Psoas muscle (tissue), 8 donors: ENCODE measurements around the gene FBXL7. TPM values are rescaled to one million over a fixed set of nuclear protein-coding genes. Genes with fewer than 3 reads are reported as not detected.

Source experiments
- ATAC-seq, 4 donors: fragments of 200-7000 bp; cut with Tn5 transposase; one replicate each; pipeline ENCODE4 v1.9.1; 2020; ENCODE audit warnings: moderate library complexity in 3 of 4, mild to moderate bottlenecking in 2 of 4
- DNase-seq, 2 donors: peaks; one replicate each; pipeline ENCODE4 v3.0.0-alpha.2; 2020
- H3K27ac ChIP-seq: fragments of 200-600 bp; one replicate; pipeline ENCODE4 v1.8.0; 2022
- H3K27me3 ChIP-seq, 3 donors: fragments of 200-600 bp in 1 of 3; one replicate each; pipeline versions ENCODE4 v1.6.1 to v1.8.0; 2013 to 2022; ENCODE audit warnings: low read length in 2 of 3, mild to moderate bottlenecking in 2 of 3, moderate library complexity in 1 of 3; ENCODE audit not compliant: insufficient read depth in 3 of 3
- H3K36me3 ChIP-seq, 2 donors: fragments of 200-600 bp in 1 of 2; one replicate each; pipeline versions ENCODE4 v1.6.1 to v1.8.0; 2013 to 2022; ENCODE audit warnings: low read depth in 1 of 2, mild to moderate bottlenecking in 1 of 2, moderate library complexity in 1 of 2; ENCODE audit not compliant: insufficient read depth in 1 of 2
- H3K4me1 ChIP-seq: fragments of 200-600 bp; one replicate; pipeline ENCODE4 v1.8.0; 2022
- H3K4me3 ChIP-seq: fragments of 200-600 bp; one replicate; pipeline ENCODE4 v1.8.0; 2022; ENCODE audit warnings: mild to moderate bottlenecking
- H3K9me3 ChIP-seq: fragments of 200-600 bp; one replicate; pipeline ENCODE4 v1.8.0; 2022
- WGBS, 3 donors: extraction: QIAGEN DNeasy Blood & Tissue Kit; methylation state at CpG; one replicate each; pipeline versions ENCODE4 v1.1.6 to v1.1.7; 2013; 5-methylcytosine and 5-hydroxymethylcytosine counted together
- intact Hi-C, 2 donors: fragments of 100-400 bp; cut with DNase I; formaldehyde crosslinking; loops; one replicate each; pipeline versions ENCODE4 v1.11.0 to v1.14.2; 2022
- polyA plus RNA-seq, 3 donors: library from polyadenylated mRNA; stranded (reverse); fragments of 200-250 nt; gene quantifications; one replicate each; pipeline ENCODE4 v1.2.3, GENCODE V29; 2013
- total RNA-seq, 4 donors: library from RNA; stranded (reverse); fragmentation: NEBNext Ultra II Directional in 2 of 4; extraction: Animal tissue kit (Norgen Biotek cat#: 25700) in 2 of 4; gene quantifications; one replicate each; pipeline versions ENCODE4 v1.2.1 to v1.2.4, GENCODE V29; 2021 to 2023
- TF ChIP-seq, protein P1 (sequence below): fragments of 200-600 bp; IDR thresholded peaks from one replicate; pipeline ENCODE4 v1.8.0; 2022; ENCODE audit warnings: antibody characterized with exemption
- donor health status: healthy with polysubstance abuse.
- donor health status: DM: no; HTN: no; CAD: no; lungs with moderate emphysema.
- donor health status: Bipolar disorder and iron deficiency.
- donor health status: healthy.
- donor health status: DM: yes; HTN: yes; CAD: no.
- donor health status: DM: no; HTN: no; CAD: no.
- donor health status: DM: no; HTN: no; CAD: no.
- donor health status: DM: yes; HTN: yes; CAD: no.

Gene FBXL7
- total and polyA plus RNA-seq, 7 donors: 1.6 to 7.5 (median 2.6) TPM

DNA sequence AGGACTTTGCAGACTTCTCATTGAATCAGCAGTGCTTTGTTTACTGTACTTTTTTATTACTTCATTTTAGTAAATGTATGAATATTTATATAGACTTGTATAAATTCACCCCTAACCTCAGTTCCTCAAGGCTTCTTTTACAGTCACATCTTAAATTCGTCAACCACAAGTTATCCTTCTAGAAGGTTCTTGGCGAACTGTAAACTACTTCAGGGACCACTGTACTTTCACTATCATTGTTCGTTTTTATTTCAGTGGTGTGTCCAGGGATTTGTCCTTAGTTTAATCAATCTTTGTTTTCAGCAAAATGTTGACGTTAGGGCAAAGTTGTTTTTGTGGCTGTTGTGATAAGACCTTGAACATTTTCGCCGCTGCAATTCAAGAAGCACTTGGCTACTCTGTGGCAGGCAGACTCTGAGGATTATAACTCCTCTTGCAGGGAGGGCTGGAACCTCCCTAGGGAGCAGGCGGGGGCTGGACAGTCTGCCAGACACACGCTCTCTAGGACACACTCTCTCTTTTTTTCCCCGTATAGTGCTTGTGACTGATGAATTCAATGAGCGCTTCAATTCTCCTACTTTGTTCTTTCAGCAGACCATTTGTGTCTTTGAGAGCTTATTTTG is 252.8 kb downstream of the FBXL7 start:
- WGBS, 3 donors: 15 to 21% (median 20%) methylated on average over 10 of the region's 10 CpGs
- no peak overlapping the region for H3K27ac ChIP-seq
- peak overlapping the region; percentile 37 for H3K4me3 ChIP-seq
- peak; percentile 41 to 69 for DNase-seq
- intact Hi-C loops: no loop called here
- peak in 1 of 4 donors; percentile 48 for ATAC-seq
- peaks cover 0 to 2% (median 0%) of the 10 kb centered on the region in 3 donors for H3K27me3 ChIP-seq
- H3K36me3 ChIP-seq: no peaks in the 10 kb centered on the region
- TF ChIP-seq, protein P1, sequence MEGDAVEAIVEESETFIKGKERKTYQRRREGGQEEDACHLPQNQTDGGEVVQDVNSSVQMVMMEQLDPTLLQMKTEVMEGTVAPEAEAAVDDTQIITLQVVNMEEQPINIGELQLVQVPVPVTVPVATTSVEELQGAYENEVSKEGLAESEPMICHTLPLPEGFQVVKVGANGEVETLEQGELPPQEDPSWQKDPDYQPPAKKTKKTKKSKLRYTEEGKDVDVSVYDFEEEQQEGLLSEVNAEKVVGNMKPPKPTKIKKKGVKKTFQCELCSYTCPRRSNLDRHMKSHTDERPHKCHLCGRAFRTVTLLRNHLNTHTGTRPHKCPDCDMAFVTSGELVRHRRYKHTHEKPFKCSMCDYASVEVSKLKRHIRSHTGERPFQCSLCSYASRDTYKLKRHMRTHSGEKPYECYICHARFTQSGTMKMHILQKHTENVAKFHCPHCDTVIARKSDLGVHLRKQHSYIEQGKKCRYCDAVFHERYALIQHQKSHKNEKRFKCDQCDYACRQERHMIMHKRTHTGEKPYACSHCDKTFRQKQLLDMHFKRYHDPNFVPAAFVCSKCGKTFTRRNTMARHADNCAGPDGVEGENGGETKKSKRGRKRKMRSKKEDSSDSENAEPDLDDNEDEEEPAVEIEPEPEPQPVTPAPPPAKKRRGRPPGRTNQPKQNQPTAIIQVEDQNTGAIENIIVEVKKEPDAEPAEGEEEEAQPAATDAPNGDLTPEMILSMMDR: no peak
- peaks cover 5% of the 10 kb centered on the region for H3K9me3 ChIP-seq
- no peaks in the 10 kb centered on the region for H3K4me1 ChIP-seq

GRCh38 chr5:15753752-15754151 is 253.8 kb downstream of the FBXL7 start:
- ATAC-seq (no peak), DNase-seq (no peak)
- TF ChIP-seq, protein P1: no peak
- no peak overlapping the region for H3K27ac ChIP-seq
- WGBS, 3 donors: 95 to 96% (median 96%) methylated on average over 1 of the region's 1 CpG
- peaks cover 0 to under 1% (median 0%) of the 10 kb centered on the region in 3 donors for H3K27me3 ChIP-seq
- intact Hi-C loops: no loop called here
- no peaks in the 10 kb centered on the region for H3K36me3 ChIP-seq
- peaks cover 5% of the 10 kb centered on the region for H3K9me3 ChIP-seq
- no peak overlapping the region for H3K4me3 ChIP-seq
- no peaks in the 10 kb centered on the region for H3K4me1 ChIP-seq

- Histone ChIP-seq H3K27me3 (no peaks in the 10 kb centered on the region), H3K36me3 (no peaks in the 10 kb centered on the region), H3K4me1 (no peaks in the 10 kb centered on the region), H3K4me3 (no peak overlapping the region), H3K27ac (no peak overlapping the region), H3K9me3 (peaks cover 5% of the 10 kb centered on the region)
- TF ChIP-seq, protein P1: no peak
- intact Hi-C loops: no loop called here
- 66 to 74% (median 68%) methylated on average over 1 of the region's 1 CpG for WGBS, 3 donors
- ATAC-seq (no peak), DNase-seq (no peak)
Measured at GRCh38 chr5:15757103-15757502, 257.1 kb downstream of the FBXL7 start.

DNA sequence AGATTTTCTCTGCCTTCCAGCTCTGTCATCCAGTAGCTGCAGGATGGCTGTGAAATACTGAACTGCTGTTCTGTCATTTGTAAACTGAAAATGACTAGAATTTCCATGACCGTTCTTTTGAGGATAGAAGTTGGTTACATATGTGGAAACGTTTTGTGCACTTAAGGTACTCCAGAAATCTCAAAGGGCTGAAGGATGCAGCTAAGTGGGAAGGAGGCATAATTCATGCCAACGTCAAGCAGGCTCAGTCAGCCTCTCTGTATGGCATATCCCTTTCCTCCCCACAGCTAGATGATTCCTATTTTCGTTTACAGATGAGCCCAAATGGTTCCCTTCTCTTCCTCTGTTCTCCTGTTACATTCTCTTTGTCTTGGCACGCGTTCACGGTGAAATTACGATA is 257.6 kb downstream of the FBXL7 start:
- ATAC-seq (no peak), DNase-seq (no peak)
- H3K36me3 ChIP-seq: no peaks in the 10 kb centered on the region
- H3K9me3 ChIP-seq: peaks cover 5% of the 10 kb centered on the region
- no peaks in the 10 kb centered on the region for H3K27me3 ChIP-seq
- H3K4me1 ChIP-seq: no peaks in the 10 kb centered on the region
- intact Hi-C loops: no loop called here
- no peak overlapping the region for H3K4me3 ChIP-seq
- TF ChIP-seq, protein P1: no peak
- 71 to 76% (median 73%) methylated on average over 8 of the region's 8 CpGs for WGBS, 3 donors
- no peak overlapping the region for H3K27ac ChIP-seq

- ATAC-seq (no peak), DNase-seq (no peak)
- H3K4me3 ChIP-seq: no peak overlapping the region
- intact Hi-C loops: no loop called here
- 89 to 92% (median 91%) methylated on average over 3 of the region's 3 CpGs for WGBS, 3 donors
- no peaks in the 10 kb centered on the region for H3K4me1 ChIP-seq
- TF ChIP-seq, protein P1: no peak
- H3K36me3 ChIP-seq: no peaks in the 10 kb centered on the region
- no peak overlapping the region for H3K27ac ChIP-seq
- no peaks in the 10 kb centered on the region for H3K9me3 ChIP-seq
- H3K27me3 ChIP-seq: no peaks in the 10 kb centered on the region
Measured at GRCh38 chr5:15762668-15763067, 262.7 kb downstream of the FBXL7 start.
